ENCODE measurements around the gene LTBR. TPM values are rescaled to one million over a fixed set of nuclear protein-coding genes. Genes with fewer than 3 reads are reported as not detected.

LTBR gene
- total RNA-seq, 1 experiment from 2014 or later, result 194 TPM

DNA sequence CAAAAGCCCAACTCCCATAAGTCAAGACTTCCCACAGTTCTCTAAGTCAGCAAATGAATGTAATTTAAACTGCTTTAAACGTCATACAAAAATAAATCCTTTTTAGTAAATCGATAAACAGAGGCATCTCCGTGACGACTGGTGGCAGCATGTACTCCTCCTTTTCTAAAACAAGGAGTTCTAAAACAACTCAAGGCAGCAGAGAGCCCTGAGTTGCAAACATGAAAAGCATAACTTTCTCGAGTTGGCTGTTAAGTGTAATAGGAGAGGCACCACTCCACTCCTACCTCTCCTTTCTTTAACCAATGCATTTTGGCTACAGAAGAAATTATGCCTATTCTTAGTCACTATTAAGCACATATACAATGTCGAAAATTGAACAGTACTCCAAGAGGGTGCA is 22.0 kb downstream of the LTBR start:
- TF ChIP-seq, protein P1, sequence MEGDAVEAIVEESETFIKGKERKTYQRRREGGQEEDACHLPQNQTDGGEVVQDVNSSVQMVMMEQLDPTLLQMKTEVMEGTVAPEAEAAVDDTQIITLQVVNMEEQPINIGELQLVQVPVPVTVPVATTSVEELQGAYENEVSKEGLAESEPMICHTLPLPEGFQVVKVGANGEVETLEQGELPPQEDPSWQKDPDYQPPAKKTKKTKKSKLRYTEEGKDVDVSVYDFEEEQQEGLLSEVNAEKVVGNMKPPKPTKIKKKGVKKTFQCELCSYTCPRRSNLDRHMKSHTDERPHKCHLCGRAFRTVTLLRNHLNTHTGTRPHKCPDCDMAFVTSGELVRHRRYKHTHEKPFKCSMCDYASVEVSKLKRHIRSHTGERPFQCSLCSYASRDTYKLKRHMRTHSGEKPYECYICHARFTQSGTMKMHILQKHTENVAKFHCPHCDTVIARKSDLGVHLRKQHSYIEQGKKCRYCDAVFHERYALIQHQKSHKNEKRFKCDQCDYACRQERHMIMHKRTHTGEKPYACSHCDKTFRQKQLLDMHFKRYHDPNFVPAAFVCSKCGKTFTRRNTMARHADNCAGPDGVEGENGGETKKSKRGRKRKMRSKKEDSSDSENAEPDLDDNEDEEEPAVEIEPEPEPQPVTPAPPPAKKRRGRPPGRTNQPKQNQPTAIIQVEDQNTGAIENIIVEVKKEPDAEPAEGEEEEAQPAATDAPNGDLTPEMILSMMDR (IDR thresholded peaks at IDR 0.05; ENCODE audit: insufficient read depth in 1 of 2, low read depth in 1 of 2, low read length in 1 of 2, severe bottlenecking in 1 of 2, unreplicated experiment in 1 of 2), result no peak
- intact Hi-C loops (cut with micrococcal nuclease; ENCODE audit: unreplicated experiment), result no loop called here
- Mint-ChIP-seq H3K4me1 (ENCODE audit: low read depth, unreplicated experiment) (peaks cover 7% of the 10 kb centered on the region), H3K9me3 (ENCODE audit: unreplicated experiment) (peaks cover 15% of the 10 kb centered on the region), H3K36me3 (ENCODE audit: insufficient read depth, unreplicated experiment) (peaks cover 12% of the 10 kb centered on the region), H3K27me3 (ENCODE audit: insufficient read depth, unreplicated experiment) (no peaks in the 10 kb centered on the region), H3K4me3 (ENCODE audit: unreplicated experiment) (no peak overlapping the region), H3K27ac (ENCODE audit: unreplicated experiment) (no peak overlapping the region)
- BruUV-seq (replicated peaks), result no TSS peak
- ChIA-PET CTCF (no interaction called here), POLR2A (no interaction called here)
- no peak overlapping the region for H3K4me3 ChIP-seq (ENCODE audit: low read depth, low read length)
- no peaks in the 10 kb centered on the region for H3K36me3 ChIP-seq (ENCODE audit: control insufficient read depth, insufficient read depth, low read length)
- 0 out of 2 replicates have a peak, but pooled peaks cover 4% of the 10 kb centered on the region for H3K4me1 ChIP-seq
- H3K9me3 ChIP-seq, result peaks cover 6% of the 10 kb centered on the region; the same call in 1 of the 2 replicates
- no peak for DNase-seq
- H3K27me3 ChIP-seq (replicated peaks; ENCODE audit: control insufficient read depth, insufficient read depth, low read length), result no peaks in the 10 kb centered on the region

DNA sequence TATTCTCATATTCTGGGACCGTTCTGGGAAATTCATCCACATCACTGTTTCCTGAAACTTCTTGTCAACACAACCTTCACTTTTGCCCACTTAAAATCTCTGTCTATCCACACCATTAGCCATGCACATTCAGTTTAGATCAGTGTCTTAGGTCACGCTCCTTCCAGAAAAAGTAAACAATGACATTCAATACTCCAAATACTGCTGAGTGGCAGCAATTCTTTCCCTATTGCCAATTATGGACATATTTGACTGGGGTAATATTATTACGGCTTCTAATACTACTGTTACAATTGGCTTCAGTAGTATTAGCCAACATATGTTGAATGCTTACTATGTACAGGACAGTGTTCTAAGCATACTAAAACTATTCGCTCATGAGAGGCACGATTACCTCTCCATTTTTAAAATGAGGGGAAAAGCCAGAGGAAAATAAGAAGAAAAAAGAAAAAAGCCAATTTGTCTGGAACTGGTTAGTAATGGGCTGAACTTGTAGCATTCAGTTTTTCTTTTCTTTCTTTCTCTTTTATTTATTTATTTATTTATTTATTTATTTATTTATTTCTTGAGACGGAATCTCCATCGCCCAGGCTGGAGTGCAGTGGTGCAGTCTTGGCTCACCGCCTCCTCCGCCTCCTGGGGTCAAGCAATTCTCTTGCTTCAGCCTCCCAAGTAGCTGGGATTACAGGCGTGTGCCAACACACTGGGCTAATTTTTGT is 23.4 kb downstream of the LTBR start:
- Mint-ChIP-seq H3K27me3 (ENCODE audit: insufficient read depth, unreplicated experiment) (no peaks in the 10 kb centered on the region), H3K4me3 (ENCODE audit: unreplicated experiment) (no peak overlapping the region), H3K4me1 (ENCODE audit: low read depth, unreplicated experiment) (peaks cover 7% of the 10 kb centered on the region), H3K27ac (ENCODE audit: unreplicated experiment) (no peak overlapping the region), H3K9me3 (ENCODE audit: unreplicated experiment) (peaks cover 15% of the 10 kb centered on the region), H3K36me3 (ENCODE audit: insufficient read depth, unreplicated experiment) (peaks cover 12% of the 10 kb centered on the region)
- intact Hi-C loops (cut with micrococcal nuclease; ENCODE audit: unreplicated experiment), result no loop called here
- POLR2A ChIA-PET, result no interaction called here
- TF ChIP-seq, protein P1 (IDR thresholded peaks at IDR 0.05; ENCODE audit: insufficient read depth in 1 of 2, low read depth in 1 of 2, low read length in 1 of 2, severe bottlenecking in 1 of 2, unreplicated experiment in 1 of 2), result no peak
- Histone ChIP-seq H3K36me3 (ENCODE audit: control insufficient read depth, insufficient read depth, low read length) (no peaks in the 10 kb centered on the region), H3K27me3 (replicated peaks; ENCODE audit: control insufficient read depth, insufficient read depth, low read length) (no peaks in the 10 kb centered on the region), H3K9me3 (peaks cover 6% of the 10 kb centered on the region; the same call in 1 of the 2 replicates), H3K4me3 (ENCODE audit: low read depth, low read length) (no peak overlapping the region), H3K4me1 (0 out of 2 replicates have a peak, but pooled peaks cover 4% of the 10 kb centered on the region)
- CTCF ChIA-PET, result no interaction called here
- no peak for DNase-seq
- no TSS peak for BruUV-seq (replicated peaks)

DNA sequence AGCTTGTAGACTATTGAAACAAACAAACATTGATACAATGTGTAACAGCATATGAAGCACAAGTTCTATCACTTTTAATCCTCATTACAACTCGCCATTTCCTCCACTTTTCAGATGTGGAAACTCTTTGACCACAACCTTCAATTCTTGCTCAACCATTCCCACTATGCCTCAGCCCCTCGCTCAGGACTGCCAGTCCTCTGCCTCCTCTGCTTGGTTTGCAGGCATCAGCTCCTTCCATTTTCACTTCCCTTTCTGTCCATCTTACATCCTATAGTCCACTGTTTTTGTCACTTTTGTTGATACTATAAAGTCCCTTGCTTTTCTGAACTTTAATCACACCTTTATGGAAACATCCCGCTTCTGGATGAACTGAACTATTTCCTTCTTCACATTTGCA is 32.6 kb downstream of the LTBR start:
- POLR2A ChIA-PET, result no interaction called here
- H3K27ac Mint-ChIP-seq (ENCODE audit: unreplicated experiment), result no peak overlapping the region
- no TSS peak for BruUV-seq (replicated peaks)

More for the DNA sequence above, 32.6 kb downstream of the LTBR start:
- TF ChIP-seq, protein P1 (IDR thresholded peaks at IDR 0.05; ENCODE audit: insufficient read depth in 1 of 2, low read depth in 1 of 2, low read length in 1 of 2, severe bottlenecking in 1 of 2, unreplicated experiment in 1 of 2), result no peak
- no peaks in the 10 kb centered on the region for H3K9me3 Mint-ChIP-seq (ENCODE audit: unreplicated experiment)
- no peaks in the 10 kb centered on the region for H3K27me3 Mint-ChIP-seq (ENCODE audit: insufficient read depth, unreplicated experiment)
- Histone ChIP-seq H3K9me3 (no peaks in the 10 kb centered on the region), H3K4me3 (ENCODE audit: low read depth, low read length) (no peak overlapping the region), H3K36me3 (ENCODE audit: control insufficient read depth, insufficient read depth, low read length) (no peaks in the 10 kb centered on the region), H3K27me3 (replicated peaks; ENCODE audit: control insufficient read depth, insufficient read depth, low read length) (no peaks in the 10 kb centered on the region), H3K4me1 (peaks cover 5% of the 10 kb centered on the region)
- DNase-seq, result no peak
- H3K4me3 Mint-ChIP-seq (ENCODE audit: unreplicated experiment), result no peak overlapping the region
- CTCF ChIA-PET, result no interaction called here
- H3K36me3 Mint-ChIP-seq (ENCODE audit: insufficient read depth, unreplicated experiment), result no peaks in the 10 kb centered on the region
- H3K4me1 Mint-ChIP-seq (ENCODE audit: low read depth, unreplicated experiment), result no peaks in the 10 kb centered on the region
- intact Hi-C loops (cut with micrococcal nuclease; ENCODE audit: unreplicated experiment), result no loop called here

Measured in Caco-2 (cell line).